ENCODE measurements around the gene IL17RD. TPM values are rescaled to one million over a fixed set of nuclear protein-coding genes. Genes with fewer than 3 reads are reported as not detected.

IL17RD gene
- total RNA-seq, 4 donors from 2014 or later: 0.98 to 5.8 (median 3.4) TPM

DNA sequence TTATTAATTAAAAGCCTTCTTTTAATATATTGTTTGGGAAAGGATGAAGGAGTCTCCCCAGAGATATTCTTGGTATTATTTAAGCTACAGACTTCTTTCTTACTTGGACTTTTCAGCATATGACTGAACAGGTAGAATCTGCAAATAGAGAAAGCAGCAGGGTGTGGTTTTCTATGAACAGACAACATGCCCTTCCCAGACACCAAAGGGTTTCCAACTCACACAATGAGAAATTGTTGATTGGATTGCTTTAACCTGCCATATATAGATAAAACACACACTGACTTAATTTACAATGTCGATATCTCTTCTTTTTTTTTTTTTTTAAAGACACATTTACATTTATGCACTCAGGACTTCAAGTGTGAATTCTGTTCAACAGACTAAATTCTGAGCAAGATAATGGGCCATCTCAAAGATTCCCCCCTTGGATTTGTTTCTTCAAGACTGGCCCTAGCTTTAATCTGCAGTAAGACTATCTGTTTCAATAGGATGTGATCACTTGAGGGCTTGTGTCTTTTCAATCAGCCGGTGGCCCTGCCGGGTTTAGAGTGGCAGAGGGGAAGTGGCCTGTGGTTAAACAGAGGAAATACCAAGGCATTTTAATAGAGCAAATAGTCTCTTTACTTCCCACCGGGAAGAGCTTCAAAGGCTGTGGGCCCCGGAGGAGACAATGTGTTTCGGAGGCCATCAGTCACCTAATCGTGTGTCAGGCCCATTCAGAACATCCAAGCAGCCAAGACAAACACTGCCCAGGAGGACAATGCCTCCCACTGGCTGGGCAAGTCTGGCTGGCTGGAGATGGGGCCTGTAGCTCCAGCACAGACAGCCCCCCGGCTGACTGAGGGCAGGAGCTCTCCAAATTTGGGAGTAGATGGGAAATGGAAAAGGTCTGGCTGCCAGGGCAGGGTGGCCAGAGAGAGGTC lies 6.1 kb downstream of the IL17RD start:
- no peak for TF ChIP-seq CTCF (IDR thresholded peaks at IDR 0.05; ENCODE audit: low read depth)

DNA sequence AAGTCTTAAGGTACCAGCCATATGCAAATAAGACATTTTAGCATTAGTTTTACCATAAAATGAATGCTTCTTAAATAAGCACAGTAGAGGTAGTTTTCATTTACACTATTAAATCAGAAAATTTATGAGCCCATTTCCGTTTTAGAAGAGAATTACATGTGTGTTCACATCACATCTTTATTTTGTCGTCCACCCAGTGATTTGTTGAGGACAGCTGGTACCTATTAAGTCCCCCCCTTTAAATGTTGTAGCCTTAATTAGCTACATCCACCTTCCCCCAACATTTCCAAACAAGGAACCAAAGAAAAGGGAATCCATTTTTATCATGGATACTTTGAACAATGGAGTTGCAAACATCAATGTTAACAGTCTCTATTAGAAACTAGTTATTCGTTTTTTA lies 6.8 kb downstream of the IL17RD start:
- no peak for TF ChIP-seq CTCF (IDR thresholded peaks at IDR 0.05; ENCODE audit: low read depth)

- TF ChIP-seq CTCF (IDR thresholded peaks at IDR 0.05; ENCODE audit: low read depth): no peak
Observed at GRCh38 chr3:57157545-57157944, 7.6 kb downstream of the IL17RD start.

DNA sequence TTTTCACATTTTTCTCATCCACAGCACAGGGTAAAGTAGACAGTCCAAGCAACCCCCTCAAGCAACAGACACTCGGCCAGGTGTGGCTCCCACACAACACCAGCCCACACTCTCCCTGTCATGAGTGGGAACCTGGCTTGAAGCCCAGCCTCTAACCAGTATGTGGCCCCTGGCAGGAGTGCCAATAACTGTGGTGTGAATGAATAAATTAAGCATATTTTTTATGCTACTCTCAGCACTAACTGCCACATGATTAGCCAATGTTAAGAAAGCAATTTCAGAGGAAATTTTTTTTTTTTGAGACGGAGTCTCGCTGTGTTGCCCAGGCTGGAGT lies 9.9 kb downstream of the IL17RD start:
- TF ChIP-seq CTCF (IDR thresholded peaks at IDR 0.05; ENCODE audit: low read depth): no peak

DNA sequence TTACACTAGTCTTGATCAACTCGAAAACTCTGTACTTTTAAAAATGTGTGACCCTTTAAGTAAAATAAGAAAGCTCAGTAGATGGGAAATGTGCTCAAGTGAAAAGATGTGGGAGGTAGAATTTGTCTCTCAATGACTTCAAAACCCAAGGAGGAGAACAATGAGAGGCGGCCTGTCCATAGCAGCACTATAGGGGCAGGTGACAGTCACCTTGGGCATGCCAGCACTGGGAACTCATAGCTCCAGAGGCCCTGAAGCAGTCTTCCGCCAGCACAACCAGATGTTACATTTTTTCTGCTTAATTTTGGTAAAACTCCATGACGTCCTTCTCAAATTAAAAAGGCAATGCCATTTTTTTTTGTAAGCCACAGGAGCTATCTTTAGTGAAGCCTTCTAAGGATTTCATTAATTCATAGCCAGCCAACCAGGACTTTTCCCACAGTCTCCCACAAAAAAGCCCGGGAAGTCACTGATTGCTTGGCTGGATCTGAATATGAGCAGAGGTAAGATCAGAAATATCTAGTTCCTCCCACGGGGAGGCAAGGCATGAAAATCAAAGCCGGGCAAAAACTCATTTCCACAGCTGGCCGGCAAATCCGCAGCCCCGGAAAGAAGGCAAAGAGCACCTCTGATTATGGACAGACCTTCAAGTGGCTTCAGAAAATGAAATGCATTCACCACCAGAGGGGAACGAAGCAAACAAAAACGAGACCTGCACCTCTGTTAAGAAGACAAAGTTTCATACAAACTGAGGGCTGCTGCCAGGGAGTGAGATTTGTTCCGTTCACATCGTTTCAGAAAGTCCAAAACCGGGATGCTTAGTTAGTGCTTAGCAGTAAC lies 10.5 kb downstream of the IL17RD start:
- TF ChIP-seq CTCF (IDR thresholded peaks at IDR 0.05; ENCODE audit: low read depth): no peak

- no peak for TF ChIP-seq CTCF (IDR thresholded peaks at IDR 0.05; ENCODE audit: low read depth)
Observed at GRCh38 chr3:57152151-57153143, 12.7 kb downstream of the IL17RD start.

Data from subcutaneous adipose tissue (tissue), 4 donors.